ENCODE results near the gene MINAR1.

- TF ChIP-seq CTCF (conservative IDR thresholded peaks at IDR 0.05; ENCODE audit: low read length), result no peak
- no peak for TF ChIP-seq EZH2phosphoT487 (IDR thresholded peaks at IDR 0.05; ENCODE audit: borderline replicate concordance)
These were observed 13.3 kb upstream of the MINAR1 start for GRCh38 chr15:79418693-79419279.
